GM15510 (cell line): ENCODE data around the gene RAP1GAP2.

Experiments
- POLR2A ChIP-seq: IDR thresholded peaks from 3 replicates; pipeline ENCODE4 v1.6.1; 2011; ENCODE audit warnings: borderline replicate concordance; ENCODE audit not compliant: insufficient read length; ENCODE audit errors: extremely low read depth

Gene RAP1GAP2

GRCh38 chr17:2796164-2797125 is at the start of gene RAP1GAP2:
TSS of gene RAP1GAP2 (plus strand) at chr17:2796438. CDS start at chr17:2796528, 90 bp downstream.
- no peak for TF ChIP-seq POLR2A

- no peak for TF ChIP-seq POLR2A
These were observed 47.0 kb upstream of the RAP1GAP2 start, which contains the start of gene CCDC92B for GRCh38 chr17:2749058-2749783. TSS of gene CCDC92B (minus strand) at chr17:2749652. CDS start at chr17:2735145, 14,507 bp downstream.

- no peak for TF ChIP-seq POLR2A
These were observed 46.5 kb upstream of the RAP1GAP2 start for GRCh38 chr17:2749784-2750181.

- TF ChIP-seq POLR2A: no peak
These were observed 45.5 kb upstream of the RAP1GAP2 start for GRCh38 chr17:2750721-2751120.

GRCh38 chr17:2751491-2751890 is 44.7 kb upstream of the RAP1GAP2 start:
- no peak for TF ChIP-seq POLR2A

GRCh38 chr17:2755891-2756724 is 40.1 kb upstream of the RAP1GAP2 start:
- no peak for TF ChIP-seq POLR2A

GRCh38 chr17:2758870-2759269 is 37.4 kb upstream of the RAP1GAP2 start:
- no peak for TF ChIP-seq POLR2A

GRCh38 chr17:2770129-2770528 is 26.1 kb upstream of the RAP1GAP2 start:
- TF ChIP-seq POLR2A: no peak

- TF ChIP-seq POLR2A: no peak
These were observed 21.0 kb upstream of the RAP1GAP2 start for GRCh38 chr17:2775206-2775605.

GRCh38 chr17:2776589-2777241 is 19.5 kb upstream of the RAP1GAP2 start:
- TF ChIP-seq POLR2A: no peak

- no peak for TF ChIP-seq POLR2A
These were observed 18.9 kb upstream of the RAP1GAP2 start for GRCh38 chr17:2777242-2777867.

GRCh38 chr17:2778489-2778888 is 17.7 kb upstream of the RAP1GAP2 start:
- no peak for TF ChIP-seq POLR2A

GRCh38 chr17:2779545-2779944 is 16.7 kb upstream of the RAP1GAP2 start:
- TF ChIP-seq POLR2A: no peak

GRCh38 chr17:2780256-2780655 is 16.0 kb upstream of the RAP1GAP2 start:
- TF ChIP-seq POLR2A: no peak
